Vagina (tissue), 2 donors: ENCODE measurements around the gene BRK1.

ENCODE experiments used
- CTCF ChIP-seq, 3 experiments: fragments of 450-650 bp in 2 of 3; fragments of 200-600 bp in 1 of 3; sonication (generic) in 1 of 3; IDR thresholded peaks; one replicate each; pipeline ENCODE4 v1.5.1; 2017 to 2019; ENCODE audit warnings: antibody characterized with exemption in 3 of 3, mild to moderate bottlenecking in 2 of 3, moderate library complexity in 2 of 3
- POLR2A ChIP-seq, 2 donors: fragments of 450-650 bp; IDR thresholded peaks; one replicate each; pipeline ENCODE4 v1.6.1; 2017; ENCODE audit warnings: antibody characterized with exemption in 2 of 2, mild to moderate bottlenecking in 2 of 2, moderate library complexity in 2 of 2

GRCh38 chr3:10149226-10149625 lies 33.8 kb downstream of the BRK1 start:
- no peak for TF ChIP-seq CTCF (IDR thresholded peaks at IDR 0.05)
- no peak for TF ChIP-seq POLR2A (IDR thresholded peaks at IDR 0.05)
